HEK293T (cell line): ENCODE results near the gene ABCA4.

Experiments
- CTCF ChIA-PET: fragments of 350-600 bp; formaldehyde crosslinking; extraction: SDS; loops from one replicate; lab custom pipeline; 2021; ENCODE audit warnings: antibody characterized with exemption, inconsistent platforms; lab: Yijun Ruan, JAX
- POLR2A ChIA-PET: fragments of 350-600 bp; formaldehyde crosslinking; extraction: SDS; loops from one replicate; lab custom pipeline; 2020; ENCODE audit warnings: antibody characterized with exemption, inconsistent platforms; lab: Yijun Ruan, JAX
- DNase-seq: peaks from one replicate; pipeline ENCODE4 v3.0.0; 2012; ENCODE audit warnings: mixed read lengths; ENCODE audit errors: extremely low spot score
- ARNT ChIP-seq: fragments of 450-650 bp; IDR thresholded peaks from 2 replicates; pipeline ENCODE4 v1.6.1; 2017; ENCODE audit warnings: mild to moderate bottlenecking
- BHLHE40 ChIP-seq: fragments of 450-650 bp; IDR thresholded peaks from 2 replicates; pipeline ENCODE4 v1.6.1; 2016; ENCODE audit warnings: mild to moderate bottlenecking, moderate library complexity, borderline replicate concordance
- CTBP1 ChIP-seq: fragments of 450-650 bp; IDR thresholded peaks from 2 replicates; pipeline ENCODE4 v1.6.1; 2016; ENCODE audit warnings: borderline replicate concordance
- ELF4 ChIP-seq: fragments of 450-650 bp; IDR thresholded peaks from 2 replicates; pipeline ENCODE4 v1.6.1; 2017; ENCODE audit warnings: antibody characterized with exemption
- FOXA1 ChIP-seq: fragments of 450-650 bp; IDR thresholded peaks from 2 replicates; pipeline ENCODE4 v1.6.1; 2016; ENCODE audit warnings: mild to moderate bottlenecking
- FOXK2 ChIP-seq: fragments of 450-650 bp; IDR thresholded peaks from 2 replicates; pipeline ENCODE4 v1.6.1; 2016; ENCODE audit warnings: mild to moderate bottlenecking
- FOXM1 ChIP-seq: fragments of 450-650 bp; IDR thresholded peaks from 2 replicates; pipeline ENCODE4 v1.6.1; 2017; ENCODE audit warnings: mild to moderate bottlenecking, borderline replicate concordance
- HDGF ChIP-seq: fragments of 450-650 bp; IDR thresholded peaks from 2 replicates; pipeline ENCODE4 v1.6.1; 2017; ENCODE audit warnings: antibody characterized with exemption, borderline replicate concordance
- L3MBTL2 ChIP-seq: fragments of 450-650 bp; conservative IDR thresholded peaks from 2 replicates; pipeline ENCODE4 v1.6.1; 2016; ENCODE audit warnings: mild to moderate bottlenecking
- LEF1 ChIP-seq: fragments of 450-650 bp; IDR thresholded peaks from 2 replicates; pipeline ENCODE4 v1.6.1; 2017; ENCODE audit warnings: mild to moderate bottlenecking, borderline replicate concordance
- NFRKB ChIP-seq: fragments of 450-650 bp; IDR thresholded peaks from 2 replicates; pipeline ENCODE4 v1.6.1; 2016; ENCODE audit warnings: mild to moderate bottlenecking, moderate library complexity
- PKNOX1 ChIP-seq: fragments of 450-650 bp; IDR thresholded peaks from 2 replicates; pipeline ENCODE4 v1.6.1; 2016
- SP1 ChIP-seq: fragments of 450-650 bp; IDR thresholded peaks from 2 replicates; pipeline ENCODE4 v1.6.1; 2017
- SUZ12 ChIP-seq: fragments of 450-650 bp; IDR thresholded peaks from 2 replicates; pipeline ENCODE4 v1.6.1; 2016; ENCODE audit warnings: mild to moderate bottlenecking
- TARDBP ChIP-seq: fragments of 450-650 bp; IDR thresholded peaks from 2 replicates; pipeline ENCODE4 v1.6.1; 2016
- ZNF384 ChIP-seq: fragments of 450-650 bp; IDR thresholded peaks from 2 replicates; pipeline ENCODE4 v1.6.1; 2016

ABCA4 gene

GRCh38 chr1:94015489-94015817 lies 105.5 kb downstream of the ABCA4 start:
- DNase-seq = no peak
- CTCF ChIA-PET = interaction anchor here (0.8 to 3.2 kb wide), 2 partner anchors 10 to 30 kb away, joined by 4 to 15 read pairs; no protein-coding TSS in a partner anchor
- POLR2A ChIA-PET = no interaction called here
- TF ChIP-seq FOXK2 (no peak), FOXA1 (no peak), ELF4 (no peak), CTBP1 (no peak), FOXM1 (no peak), SP1 (no peak), ZNF384 (no peak), LEF1 (no peak), HDGF (no peak), PKNOX1 (no peak), ARNT (no peak), NFRKB (no peak), L3MBTL2 (no peak), TARDBP (no peak), BHLHE40 (no peak)

- CTCF ChIA-PET = interaction anchor here (0.8 to 3.2 kb wide), 2 partner anchors 11 to 31 kb away, joined by 4 to 15 read pairs; no protein-coding TSS in a partner anchor
Observed at GRCh38 chr1:94014635-94015488, 106.1 kb downstream of the ABCA4 start.

GRCh38 chr1:94014087-94014486 lies 106.9 kb downstream of the ABCA4 start:
- ChIA-PET POLR2A (no interaction called here), CTCF (interaction anchor here (0.6 to 3.2 kb wide), 3 partner anchors 11 to 482 kb away, joined by 3 to 14 read pairs (median 5); no protein-coding TSS in a partner anchor)
- TF ChIP-seq HDGF = no peak
- no peak for TF ChIP-seq ARNT
- no peak for TF ChIP-seq L3MBTL2
- TF ChIP-seq CTBP1 = no peak
- no peak for TF ChIP-seq FOXM1
- no peak for TF ChIP-seq LEF1
- TF ChIP-seq ZNF384 = no peak
- TF ChIP-seq PKNOX1 = no peak
- TF ChIP-seq SUZ12 = no peak
- no peak for TF ChIP-seq BHLHE40
- no peak for TF ChIP-seq SP1

More at GRCh38 chr1:94014635-94015488, 106.1 kb downstream of the ABCA4 start:
- DNase-seq = no peak
- no peak for TF ChIP-seq ZNF384
- TF ChIP-seq ELF4 = no peak
- TF ChIP-seq FOXM1 = no peak
- TF ChIP-seq FOXK2 = no peak
- no peak for TF ChIP-seq SP1
- TF ChIP-seq PKNOX1 = no peak
- TF ChIP-seq HDGF = no peak
- no peak for TF ChIP-seq NFRKB
- TF ChIP-seq LEF1 = no peak
- no peak for TF ChIP-seq CTBP1
- TF ChIP-seq SUZ12 = no peak
- TF ChIP-seq ARNT = no peak
- no peak for TF ChIP-seq L3MBTL2
- TF ChIP-seq TARDBP = no peak
- POLR2A ChIA-PET = no interaction called here

GRCh38 chr1:94013367-94013878 lies 107.5 kb downstream of the ABCA4 start:
- ChIA-PET CTCF (interaction anchor here (0.6 to 3.2 kb wide), 3 partner anchors 12 to 483 kb away, joined by 3 to 14 read pairs (median 5); no protein-coding TSS in a partner anchor), POLR2A (no interaction called here)
- DNase-seq = no peak
- TF ChIP-seq BHLHE40 (no peak), L3MBTL2 (no peak), HDGF (no peak), ZNF384 (no peak), PKNOX1 (no peak), FOXM1 (no peak), FOXK2 (no peak), TARDBP (no peak), ARNT (no peak), NFRKB (no peak), SP1 (no peak)

More at GRCh38 chr1:94014087-94014486, 106.9 kb downstream of the ABCA4 start:
- no peak for DNase-seq

- TF ChIP-seq L3MBTL2 = no peak
- TF ChIP-seq ELF4 = no peak
- TF ChIP-seq BHLHE40 = no peak
- TF ChIP-seq PKNOX1 = no peak
- no peak for TF ChIP-seq LEF1
- no peak for TF ChIP-seq HDGF
- TF ChIP-seq ZNF384 = no peak
- no peak for TF ChIP-seq TARDBP
- TF ChIP-seq FOXA1 = no peak
- TF ChIP-seq FOXM1 = no peak
- TF ChIP-seq NFRKB = no peak
- no peak for TF ChIP-seq ARNT
- no peak for TF ChIP-seq FOXK2
- no peak for TF ChIP-seq CTBP1
- no peak for TF ChIP-seq SP1
- TF ChIP-seq SUZ12 = no peak
Observed at GRCh38 chr1:94012708-94013366, 108.1 kb downstream of the ABCA4 start.

More at GRCh38 chr1:94012708-94013366, 108.1 kb downstream of the ABCA4 start:
- POLR2A ChIA-PET = no interaction called here
- no peak for DNase-seq
- CTCF ChIA-PET = interaction anchor here (1.4 to 3.2 kb wide), 3 partner anchors 13 to 32 kb away, joined by 3 to 14 read pairs (median 4); no protein-coding TSS in a partner anchor
